Chondrocyte (in vitro differentiated cells): ENCODE measurements around the gene SMAD3. TPM values are rescaled to one million over a fixed set of nuclear protein-coding genes. Genes with fewer than 3 reads are reported as not detected.

Experiments
- DNase-seq: peaks from one replicate; pipeline ENCODE4 v3.0.0; 2021; ENCODE audit warnings: mixed read lengths, low spot score
- H3K27ac Mint-ChIP-seq: one replicate; pipeline ENCODE4 v1.8.0; 2021; ENCODE audit warnings: mild to moderate bottlenecking, moderate library complexity, mixed read lengths; ENCODE audit not compliant: unreplicated experiment
- H3K27me3 Mint-ChIP-seq: 2 replicates; pipeline ENCODE4 v1.8.0; 2021; ENCODE audit warnings: low read depth, mixed read lengths
- H3K36me3 Mint-ChIP-seq: 2 replicates; pipeline ENCODE4 v1.8.0; 2021; ENCODE audit warnings: low read depth, mixed read lengths
- H3K4me1 Mint-ChIP-seq: 2 replicates; pipeline ENCODE4 v1.8.0; 2021; ENCODE audit warnings: low read depth, mild to moderate bottlenecking, mixed read lengths
- H3K4me3 Mint-ChIP-seq: one replicate; pipeline ENCODE4 v1.8.0; 2021; ENCODE audit warnings: mild to moderate bottlenecking, moderate library complexity, mixed read lengths; ENCODE audit not compliant: unreplicated experiment
- H3K9me3 Mint-ChIP-seq: 2 replicates; pipeline ENCODE4 v1.8.0; 2021; ENCODE audit warnings: low read depth, mixed read lengths
- CTCF ChIP-seq: fragments of 200-600 bp; sonication (generic); IDR thresholded peaks from 2 replicates; pipeline ENCODE4 v1.5.0; 2021; ENCODE audit warnings: antibody characterized with exemption, mild to moderate bottlenecking, moderate library complexity
- total RNA-seq: library from RNA; stranded (reverse); gene quantifications from 3 replicates; pipeline ENCODE4 v1.2.1, GENCODE V29; 2021

The SMAD3 gene
- total RNA-seq, 1 donor from 2014 or later: 23.2 TPM

- no peak for TF ChIP-seq CTCF
- no peaks in the 10 kb centered on the region for H3K9me3 Mint-ChIP-seq
- no peaks in the 10 kb centered on the region for H3K27me3 Mint-ChIP-seq
- H3K27ac Mint-ChIP-seq: no peak overlapping the region
- peaks cover 1% of the 10 kb centered on the region for H3K36me3 Mint-ChIP-seq
- H3K4me1 Mint-ChIP-seq: peaks cover 55% of the 10 kb centered on the region
- no peak for DNase-seq
- H3K4me3 Mint-ChIP-seq: no peak overlapping the region
These were observed 52.0 kb downstream of the SMAD3 start for GRCh38 chr15:67117370-67117769.

GRCh38 chr15:67118808-67119207, 53.4 kb downstream of the SMAD3 start:
- no peak overlapping the region for H3K27ac Mint-ChIP-seq
- no peaks in the 10 kb centered on the region for H3K36me3 Mint-ChIP-seq
- DNase-seq: no peak
- H3K9me3 Mint-ChIP-seq: no peaks in the 10 kb centered on the region
- no peak overlapping the region for H3K4me3 Mint-ChIP-seq
- H3K27me3 Mint-ChIP-seq: no peaks in the 10 kb centered on the region
- TF ChIP-seq CTCF: no peak
- H3K4me1 Mint-ChIP-seq: peaks cover 55% of the 10 kb centered on the region

- Mint-ChIP-seq H3K27ac (no peak overlapping the region), H3K36me3 (no peaks in the 10 kb centered on the region), H3K27me3 (no peaks in the 10 kb centered on the region), H3K4me3 (no peak overlapping the region), H3K9me3 (no peaks in the 10 kb centered on the region), H3K4me1 (peaks cover 60% of the 10 kb centered on the region)
- no peak for DNase-seq
- TF ChIP-seq CTCF: no peak
These were observed 53.9 kb downstream of the SMAD3 start for GRCh38 chr15:67119238-67119846.

- Mint-ChIP-seq H3K27me3 (no peaks in the 10 kb centered on the region), H3K4me3 (peak overlapping the region; percentile 61), H3K27ac (peak overlapping the region; percentile 95), H3K9me3 (no peaks in the 10 kb centered on the region), H3K36me3 (no peaks in the 10 kb centered on the region), H3K4me1 (peaks cover 61% of the 10 kb centered on the region)
- TF ChIP-seq CTCF: no peak
- no peak for DNase-seq
These were observed 54.8 kb downstream of the SMAD3 start for GRCh38 chr15:67120009-67120838.

GRCh38 chr15:67120839-67121643, 55.6 kb downstream of the SMAD3 start:
- TF ChIP-seq CTCF: no peak
- peak overlapping the region; percentile 95 for H3K27ac Mint-ChIP-seq
- no peaks in the 10 kb centered on the region for H3K36me3 Mint-ChIP-seq
- no peak for DNase-seq
- H3K4me3 Mint-ChIP-seq: peak overlapping the region; percentile 61
- peaks cover 63% of the 10 kb centered on the region for H3K4me1 Mint-ChIP-seq
- no peaks in the 10 kb centered on the region for H3K9me3 Mint-ChIP-seq
- H3K27me3 Mint-ChIP-seq: no peaks in the 10 kb centered on the region
